NCI-H1092 (cell line): Measurements from ENCODE around the gene SLC25A48.
"Not testable (repeated sequence)": the region's sequence is repeated elsewhere in the genome, so short reads cannot be mapped to it uniquely, and the experiment has no call there.

Source experiments
- DNase-seq: peaks from one replicate; lab custom pipeline; 2025; lab: John Stamatoyannopoulos, UW

The SLC25A48 gene

GRCh38 chr5:135829681-135830383 is 4.6 kb upstream of the SLC25A48 start:
- peak; percentile 65 for DNase-seq

GRCh38 chr5:135830384-135830700 is 4.1 kb upstream of the SLC25A48 start:
- no peak for DNase-seq

GRCh38 chr5:135830876-135831275 is 3.6 kb upstream of the SLC25A48 start:
- no peak for DNase-seq

GRCh38 chr5:135831439-135831838 is 3.0 kb upstream of the SLC25A48 start:
- no peak for DNase-seq

GRCh38 chr5:135831851-135832555 is 2.5 kb upstream of the SLC25A48 start:
- no peak for DNase-seq

GRCh38 chr5:135832941-135833920 is 1.2 kb upstream of the SLC25A48 start:
- no peak for DNase-seq

- DNase-seq, result no peak
These were observed 363 bp upstream of the SLC25A48 start for GRCh38 chr5:135833961-135834638.

- DNase-seq, result no peak
These were observed 1.3 kb downstream of the SLC25A48 start for GRCh38 chr5:135835766-135836165.

GRCh38 chr5:135838395-135838794 is 3.9 kb downstream of the SLC25A48 start:
- DNase-seq, result not testable (repeated sequence)

GRCh38 chr5:135839566-135839965 is 5.1 kb downstream of the SLC25A48 start:
- DNase-seq, result no peak

GRCh38 chr5:135840959-135841358 is 6.5 kb downstream of the SLC25A48 start:
- DNase-seq, result no peak

GRCh38 chr5:135842737-135843136 is 8.3 kb downstream of the SLC25A48 start:
- no peak for DNase-seq

GRCh38 chr5:135843571-135844337 is 9.3 kb downstream of the SLC25A48 start:
- no peak for DNase-seq

- DNase-seq, result no peak
These were observed 11.8 kb downstream of the SLC25A48 start for GRCh38 chr5:135846311-135846710.

- DNase-seq, result no peak
These were observed 13.5 kb downstream of the SLC25A48 start for GRCh38 chr5:135847976-135848375.

- DNase-seq, result no peak
These were observed 15.8 kb downstream of the SLC25A48 start for GRCh38 chr5:135850231-135850630.

- DNase-seq, result no peak
These were observed 16.2 kb downstream of the SLC25A48 start for GRCh38 chr5:135850671-135851070.

GRCh38 chr5:135851186-135851914 is 16.9 kb downstream of the SLC25A48 start:
- DNase-seq, result no peak

GRCh38 chr5:135851915-135852845 is 17.7 kb downstream of the SLC25A48 start:
- no peak for DNase-seq
